Endothelial cell of hepatic sinusoid (primary cell): ENCODE data around the gene DCTN1.
"Not testable (repeated sequence)": the region's sequence is repeated elsewhere in the genome, so short reads cannot be mapped to it uniquely, and the experiment has no call there.

Experiments
- in situ Hi-C: cut with HindIII; loops from 2 replicates; pipeline ENCODE4 v1.10.0; 2017; ENCODE audit warnings: low sequenced_read_pairs

Gene DCTN1

DNA sequence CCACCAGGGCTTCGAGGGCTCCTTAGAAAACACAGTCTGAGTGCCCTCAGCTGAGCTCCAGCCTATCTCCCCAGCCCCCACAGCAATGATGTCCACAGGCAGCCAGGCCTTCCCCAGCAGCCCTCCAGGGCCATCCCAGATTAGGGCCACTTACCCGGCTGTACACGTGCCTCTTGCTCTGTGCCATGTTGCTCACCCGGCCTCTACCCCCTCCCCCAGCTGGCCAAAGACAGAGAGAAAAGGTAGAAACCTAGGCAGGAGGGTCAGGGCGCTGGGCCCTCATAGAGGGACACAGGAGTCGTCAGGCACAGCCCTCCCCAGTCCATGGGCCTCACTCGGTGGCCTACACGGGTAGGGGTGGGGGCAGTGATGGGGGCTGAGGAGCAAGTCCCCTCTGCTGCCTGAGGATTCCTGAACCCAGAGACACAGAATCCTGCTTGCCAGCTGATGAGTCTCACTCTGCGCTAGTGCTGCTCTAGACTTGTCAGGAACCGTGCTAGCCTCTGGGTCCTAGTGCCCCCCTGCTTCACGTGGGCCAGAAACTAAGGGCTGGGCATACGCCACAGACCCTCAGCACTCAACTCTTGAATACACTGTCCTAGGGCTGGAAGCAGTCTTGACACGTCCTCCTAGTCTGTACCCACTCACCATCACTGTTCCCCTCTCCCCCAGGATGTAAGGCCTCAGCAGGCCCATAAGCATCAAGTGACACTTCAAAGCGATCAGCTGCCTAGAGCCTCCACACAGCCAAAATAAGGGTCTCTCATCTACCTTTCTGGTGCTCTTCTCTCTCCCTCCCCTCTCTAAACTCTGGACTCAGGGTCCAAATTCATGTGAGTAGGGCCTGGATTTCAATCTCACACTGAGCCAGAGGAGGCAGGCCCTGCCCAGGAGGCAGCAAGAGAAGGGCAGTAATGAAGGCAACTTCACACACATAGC is at the start of gene DCTN1:
Gene DCTN1, minus strand, starts transcription at position 461 of the 939 bp plus-strand sequence. Its CDS starts 274 bp downstream, at position 187.
- in situ Hi-C loops = no loop called here

DNA sequence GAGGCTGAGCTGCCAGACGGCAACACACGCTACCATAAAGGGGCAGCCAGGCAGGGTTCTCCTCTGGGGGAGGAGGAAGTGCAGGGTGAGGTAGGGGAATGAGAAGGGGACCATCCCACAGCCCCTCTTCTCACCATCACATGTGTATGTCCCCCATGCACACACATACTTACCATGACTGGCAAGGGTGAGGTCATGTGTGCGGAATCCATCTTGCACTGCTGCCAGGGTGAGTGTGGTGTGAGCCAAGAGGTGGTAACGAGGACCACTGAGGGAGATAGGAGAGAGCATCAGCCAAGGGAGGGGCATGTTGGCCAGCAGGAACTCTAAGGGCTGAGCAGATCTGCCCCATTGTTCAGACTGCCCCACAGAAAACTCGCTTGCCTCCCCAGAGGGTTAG is 48.6 kb upstream of the DCTN1 start:
- in situ Hi-C loops = no loop called here

DNA sequence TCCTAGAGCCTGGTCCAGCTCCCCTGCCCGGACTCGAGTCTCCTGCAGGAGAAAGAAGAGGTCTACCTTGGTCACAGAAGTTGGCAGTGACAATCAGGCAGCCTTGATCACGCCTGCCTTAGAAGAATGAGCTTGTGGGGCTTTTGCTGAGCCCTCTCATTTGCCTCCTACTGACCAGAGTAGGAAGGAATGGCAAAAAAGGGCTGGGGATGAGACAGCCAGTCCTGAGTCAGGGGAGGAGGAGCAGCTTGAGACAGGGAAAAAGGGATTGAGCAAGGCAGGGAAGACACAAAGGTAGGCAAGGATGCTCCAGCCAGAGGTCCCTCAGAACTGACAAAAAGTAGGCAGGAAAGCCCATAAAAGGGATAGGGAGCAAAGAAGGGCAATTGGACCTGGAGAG is 47.4 kb upstream of the DCTN1 start:
- in situ Hi-C loops = no loop called here

DNA sequence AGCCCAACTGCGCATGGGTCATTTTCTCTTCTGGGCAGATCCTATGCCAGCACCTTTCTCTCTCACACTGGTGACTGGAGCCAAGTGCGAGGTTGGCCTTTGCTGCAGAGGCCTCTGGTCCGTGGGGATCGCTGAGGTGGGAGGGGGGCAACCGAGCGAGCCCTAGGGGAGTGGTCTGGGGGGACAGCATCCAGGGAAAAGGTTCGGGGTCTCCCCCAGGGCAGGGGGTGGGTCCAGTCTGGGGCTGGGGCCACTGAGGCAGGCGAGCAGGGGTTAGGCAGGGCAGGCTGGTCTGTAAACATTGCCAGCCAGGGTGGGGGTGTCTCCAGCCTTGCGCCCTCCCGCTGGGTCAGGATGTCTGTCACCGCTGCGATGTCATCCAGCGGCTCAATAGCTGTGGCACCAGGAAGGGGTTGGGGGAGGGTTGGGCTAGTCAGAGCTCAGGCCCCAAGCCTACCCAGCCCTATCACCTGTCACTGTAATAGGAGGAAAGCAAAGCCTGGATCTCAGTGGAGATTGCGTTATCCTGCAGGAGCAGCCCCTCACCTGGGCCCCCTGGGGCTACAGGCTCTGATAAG is 46.2 kb upstream of the DCTN1 start:
- in situ Hi-C loops = no loop called here

DNA sequence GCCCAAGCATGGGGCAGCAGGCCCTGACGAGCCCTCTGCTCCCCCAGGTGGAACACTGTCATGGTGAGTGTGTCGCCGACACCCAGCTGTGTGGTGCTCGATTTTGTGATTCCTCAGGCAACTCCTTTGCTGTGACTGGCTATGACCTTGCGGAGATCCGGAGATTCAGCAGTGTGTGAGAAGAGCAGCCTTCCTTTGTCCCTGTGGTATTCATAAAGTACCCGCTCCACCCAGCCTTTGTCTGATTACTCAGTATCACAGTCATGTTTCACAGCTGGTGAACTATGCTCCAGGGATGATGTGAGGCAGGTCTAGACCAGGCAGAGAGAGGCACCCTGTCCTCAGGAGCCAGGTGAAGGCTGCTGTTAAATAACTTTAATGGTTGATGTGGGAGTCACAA is 45.4 kb upstream of the DCTN1 start:
- in situ Hi-C loops = no loop called here

DNA sequence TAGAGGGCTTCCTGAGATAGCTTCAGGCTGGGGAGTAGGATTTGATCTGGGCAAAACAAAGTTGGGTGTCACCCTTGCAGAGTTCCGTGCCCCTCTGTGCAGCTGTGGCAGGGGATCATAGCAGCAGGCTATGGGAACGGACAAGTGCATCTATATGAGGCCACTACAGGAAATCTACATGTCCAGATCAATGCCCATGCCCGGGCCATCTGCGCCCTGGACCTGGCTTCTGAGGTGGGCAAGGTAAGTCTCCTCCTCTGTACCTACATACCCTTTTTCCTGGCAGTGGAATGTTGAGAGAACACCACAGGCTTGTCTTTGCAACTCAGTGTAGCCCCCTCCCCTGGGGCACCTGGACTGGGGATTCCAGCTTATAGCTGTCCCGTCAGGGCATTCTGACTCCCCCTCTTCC is 44.9 kb upstream of the DCTN1 start:
- in situ Hi-C loops = no loop called here

DNA sequence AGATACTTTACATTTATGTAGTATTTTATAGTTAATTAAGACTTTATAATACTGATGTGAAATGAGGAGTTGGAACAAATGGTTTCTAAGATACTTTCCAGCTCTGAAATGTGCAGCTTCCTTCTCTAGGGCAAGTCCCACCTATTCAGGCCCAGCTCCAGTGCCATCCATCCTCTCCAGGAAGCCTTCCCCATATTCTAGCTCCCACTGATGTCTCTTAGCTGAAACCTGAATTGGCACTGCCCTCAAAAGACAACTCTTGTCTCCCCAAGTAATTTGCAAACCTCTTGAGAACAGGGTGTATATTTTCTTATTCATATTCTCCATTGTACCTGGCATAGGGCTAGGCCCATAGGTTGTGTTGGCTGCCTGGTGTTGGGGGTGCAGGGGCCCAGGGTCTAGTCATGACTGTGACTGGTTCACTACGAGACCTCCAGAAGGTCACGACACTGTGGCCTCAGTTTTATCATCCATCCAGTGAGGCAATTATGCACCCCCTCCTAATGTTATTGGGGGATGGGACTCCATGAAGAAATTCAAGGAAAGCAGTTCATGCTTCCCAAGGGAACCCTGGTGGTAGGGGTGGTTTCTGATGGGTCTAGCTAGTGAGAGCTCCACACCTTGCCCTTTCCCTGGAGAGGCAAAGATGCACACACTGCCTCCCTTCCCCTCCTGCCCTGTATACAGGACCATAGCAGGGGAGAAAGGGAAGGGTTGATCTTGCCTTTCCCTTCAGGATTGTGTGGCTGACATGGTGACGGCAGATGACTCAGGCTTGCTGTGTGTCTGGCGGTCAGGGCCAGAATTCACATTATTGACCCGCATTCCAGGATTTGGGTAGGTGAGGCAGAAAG is 44.3 kb upstream of the DCTN1 start:
- in situ Hi-C loops = no loop called here

GRCh38 chr2:74423231-74424095 is 43.4 kb upstream of the DCTN1 start:
- in situ Hi-C loops = no loop called here

DNA sequence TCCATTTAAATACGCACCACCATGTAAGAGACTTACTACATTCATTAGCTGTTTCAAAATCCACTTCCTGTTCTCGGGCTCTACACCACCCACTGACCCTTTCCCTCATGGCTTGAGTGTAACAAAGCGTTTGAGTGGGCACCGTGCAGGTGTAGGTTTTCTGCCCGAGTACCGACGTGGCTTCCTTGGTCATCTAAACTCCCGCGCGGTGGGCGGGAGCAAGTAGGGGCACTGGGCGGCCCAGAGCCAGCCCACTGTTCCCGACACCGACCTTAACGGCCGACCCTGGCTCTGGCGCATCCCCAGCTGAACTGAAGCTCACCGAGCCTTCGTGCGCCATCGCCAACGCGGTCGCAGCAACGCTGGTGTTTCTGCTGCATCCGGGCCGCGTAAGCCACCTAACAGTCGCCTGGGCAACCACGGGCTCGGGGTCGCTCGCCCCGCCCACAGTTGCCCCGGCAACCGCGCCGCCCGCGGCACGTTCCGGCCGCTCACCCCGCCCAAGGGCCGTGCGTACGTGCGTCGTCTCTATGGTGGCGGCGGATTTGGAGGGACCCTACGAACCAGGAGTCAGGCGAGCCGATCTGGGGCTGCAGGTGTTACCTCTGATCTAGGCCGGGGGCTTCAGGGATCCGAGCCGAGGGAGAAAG is 41.2 kb upstream of the DCTN1 start, which contains the start of the genes C2orf81 and WDR54:
Gene C2orf81, minus strand, starts transcription at position 399 of the 650 bp plus-strand sequence. Its CDS starts 59 bp downstream, at position 340.
Gene WDR54, plus strand, starts transcription at position 510 of the 650 bp plus-strand sequence. CDS start 424 bp downstream, outside the sequence.
- in situ Hi-C loops = no loop called here

DNA sequence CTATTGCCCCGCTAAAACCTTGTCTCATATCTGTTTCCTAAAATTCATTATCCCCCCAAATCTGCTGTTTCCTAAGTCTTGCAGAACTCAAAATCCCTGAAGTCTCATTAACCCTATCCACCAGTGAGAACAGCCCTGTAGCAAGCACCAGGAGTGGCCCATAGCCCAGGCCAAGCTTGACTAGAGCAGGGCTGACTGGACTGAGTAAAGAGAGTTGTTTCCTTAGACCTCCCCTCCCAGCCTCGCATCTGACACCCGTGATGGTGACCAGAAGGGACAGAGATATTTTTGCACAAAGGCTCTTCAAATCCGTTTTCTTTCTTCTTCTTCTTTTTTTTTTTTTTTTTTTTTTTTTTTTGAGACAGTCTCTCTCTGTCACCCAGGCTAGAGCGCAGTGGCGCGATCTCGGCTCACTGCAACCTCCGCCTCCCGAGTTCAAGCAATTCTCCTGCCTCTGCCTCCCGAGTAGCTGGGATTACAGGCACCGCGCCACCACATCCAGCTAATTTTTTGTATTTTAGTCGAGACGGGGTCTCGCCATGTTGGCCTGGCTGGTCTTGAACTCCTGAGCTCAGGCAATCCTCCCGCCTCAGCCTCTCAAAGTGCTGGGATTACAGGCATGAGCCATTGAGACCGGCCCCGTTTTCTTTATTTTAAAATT is 40.5 kb upstream of the DCTN1 start:
- in situ Hi-C loops = not testable (repeated sequence)

DNA sequence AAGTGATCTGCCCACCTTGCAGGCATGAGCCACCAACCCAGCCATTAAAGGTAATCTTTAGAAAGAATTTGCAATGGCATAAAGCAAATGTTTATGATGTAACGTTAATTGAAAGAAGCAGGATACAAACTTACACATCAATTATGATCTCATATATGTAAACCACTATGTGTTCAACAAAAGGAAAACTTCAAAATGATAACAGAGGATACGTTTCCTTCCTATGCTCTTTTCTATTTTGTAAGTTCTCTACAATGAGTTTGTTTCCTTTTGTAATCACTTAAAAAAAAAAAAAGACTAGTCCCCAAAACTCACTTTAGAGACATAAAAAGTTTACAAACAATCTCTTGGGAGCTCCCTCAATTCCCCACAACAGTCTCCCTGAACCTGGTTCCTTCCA is 39.9 kb upstream of the DCTN1 start:
- in situ Hi-C loops = no loop called here

GRCh38 chr2:74419345-74419744 is 39.2 kb upstream of the DCTN1 start:
- in situ Hi-C loops = no loop called here

GRCh38 chr2:74418312-74418711 is 38.2 kb upstream of the DCTN1 start:
- in situ Hi-C loops = no loop called here

- in situ Hi-C loops = no loop called here
These were observed 37.7 kb upstream of the DCTN1 start for GRCh38 chr2:74417763-74418162.

- in situ Hi-C loops = no loop called here
These were observed 37.1 kb upstream of the DCTN1 start for GRCh38 chr2:74417197-74417596.

- in situ Hi-C loops = no loop called here
These were observed 36.7 kb upstream of the DCTN1 start for GRCh38 chr2:74416778-74417177.

DNA sequence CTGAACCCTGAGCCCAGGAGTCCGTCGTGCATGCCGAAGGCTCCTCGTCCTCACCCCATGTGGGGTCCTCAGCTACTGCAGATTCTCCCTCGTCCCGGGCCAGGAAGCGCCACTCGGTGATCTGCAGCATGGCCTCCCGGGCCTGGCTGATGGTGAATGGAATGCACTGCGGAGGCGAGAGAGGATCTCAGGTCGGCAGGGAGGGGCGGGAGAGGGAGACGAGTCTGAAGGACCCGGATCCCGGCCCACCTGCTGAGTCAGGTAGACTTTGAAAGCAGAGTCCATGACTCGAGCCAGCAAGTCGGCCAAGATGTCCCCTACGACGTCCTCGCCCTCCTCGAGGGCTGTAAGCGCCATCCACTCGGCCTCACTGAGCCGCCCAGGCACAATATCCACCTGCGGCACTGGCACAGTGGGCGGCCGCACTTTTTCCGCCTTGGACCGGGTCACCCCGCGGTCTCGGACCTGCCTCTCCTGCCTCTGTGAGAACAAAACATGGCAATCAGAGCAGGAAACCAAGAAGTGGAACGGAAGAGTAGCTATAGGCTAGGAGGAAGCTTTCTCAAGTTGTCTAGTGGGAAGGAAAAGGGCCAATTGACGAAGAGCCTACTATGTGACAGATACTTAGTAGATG is 35.8 kb upstream of the DCTN1 start:
- in situ Hi-C loops = no loop called here

DNA sequence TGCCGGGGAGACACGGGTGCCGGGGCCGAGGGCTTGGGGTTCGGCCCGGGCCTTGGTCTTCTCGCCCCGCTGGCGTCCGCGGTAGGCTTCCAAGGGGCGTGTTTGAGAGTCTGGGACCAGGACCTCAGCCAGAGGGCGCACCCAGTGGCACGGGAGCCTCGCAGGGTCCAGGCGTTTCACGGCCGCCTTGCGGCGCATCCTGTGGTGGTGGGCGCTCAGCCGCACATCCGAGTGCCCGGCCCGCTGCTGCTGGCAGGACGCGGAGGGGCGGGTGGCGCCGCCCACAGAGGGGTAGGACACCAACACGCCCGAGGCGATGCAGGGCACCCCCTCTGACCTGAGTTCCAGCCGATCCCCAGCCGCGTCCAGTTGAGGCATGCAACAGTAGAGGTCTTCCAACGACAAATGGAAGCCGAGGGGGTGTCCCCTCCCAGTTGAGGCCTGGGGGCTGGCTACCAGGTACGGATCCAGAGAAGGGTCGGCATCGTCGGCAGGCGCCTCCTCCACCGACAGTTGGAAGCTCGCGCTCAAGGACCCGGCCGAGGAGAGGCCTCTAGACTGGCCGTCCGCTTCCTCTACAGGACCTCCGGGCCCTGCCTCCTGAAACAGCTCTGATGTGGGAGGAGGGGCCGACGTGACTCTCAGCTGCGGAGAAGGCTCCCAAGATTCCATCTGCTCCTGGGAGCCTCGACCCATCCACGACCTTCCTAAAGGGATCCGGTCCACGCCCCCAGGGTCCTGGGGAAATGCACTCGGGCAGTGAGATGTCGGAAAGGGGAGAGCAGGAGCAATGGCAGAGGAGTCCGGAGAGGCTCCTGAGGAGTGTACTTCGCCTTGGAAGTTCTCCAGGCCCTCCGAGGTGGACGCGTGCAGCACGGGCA is 35.0 kb upstream of the DCTN1 start:
- in situ Hi-C loops = no loop called here
